H9 (cell line): ENCODE data around the gene SRSF2. TPM values are rescaled to one million over a fixed set of nuclear protein-coding genes. Genes with fewer than 3 reads are reported as not detected.

Source experiments
- DNase-seq: peaks from one replicate; pipeline ENCODE4 v3.0.0-alpha.2; 2017
- H2AFZ ChIP-seq: one replicate; pipeline ENCODE4 v1.6.1; 2013; ENCODE audit warnings: mild to moderate bottlenecking, low read length, control low read depth, moderate library complexity
- H2AK5ac ChIP-seq: 2 replicates; pipeline ENCODE4 v1.6.1; 2013; ENCODE audit warnings: low read length, control low read depth, mixed read lengths; ENCODE audit not compliant: insufficient read length
- H2BK120ac ChIP-seq: one replicate; pipeline ENCODE4 v1.6.1; 2013; ENCODE audit warnings: low read depth, mild to moderate bottlenecking, low read length, control low read depth, inconsistent platforms; ENCODE audit not compliant: poor library complexity, severe bottlenecking
- H2BK12ac ChIP-seq: 2 replicates; pipeline ENCODE4 v1.6.1; 2013; ENCODE audit warnings: low read length, control low read depth, mixed read lengths, low read depth; ENCODE audit not compliant: insufficient read length
- H2BK15ac ChIP-seq: 2 replicates; pipeline ENCODE4 v1.6.1; 2013; ENCODE audit warnings: low read depth, low read length, control low read depth
- H2BK20ac ChIP-seq: one replicate; pipeline ENCODE4 v1.6.1; 2013; ENCODE audit warnings: low read depth, mild to moderate bottlenecking, low read length, control low read depth, inconsistent platforms; ENCODE audit not compliant: poor library complexity, severe bottlenecking
- H2BK5ac ChIP-seq: 2 replicates; pipeline ENCODE4 v1.6.1; 2013; ENCODE audit warnings: low read length, control low read depth, mixed read lengths; ENCODE audit not compliant: insufficient read length
- H3K14ac ChIP-seq: 2 replicates; pipeline ENCODE4 v1.6.1; 2013; ENCODE audit warnings: low read length, control low read depth; ENCODE audit not compliant: insufficient read depth
- H3K18ac ChIP-seq: 2 replicates; pipeline ENCODE4 v1.6.1; 2013; ENCODE audit warnings: low read depth, mild to moderate bottlenecking, mixed read lengths, low read length, control low read depth; ENCODE audit not compliant: insufficient read length
- H3K23ac ChIP-seq: 2 replicates; pipeline ENCODE4 v1.6.1; 2013; ENCODE audit warnings: low read length, control low read depth, mixed read lengths, low read depth; ENCODE audit not compliant: insufficient read length
- H3K23me2 ChIP-seq: 2 replicates; pipeline ENCODE4 v1.6.1; 2013; ENCODE audit warnings: low read depth, mild to moderate bottlenecking, mixed read lengths, low read length, control low read depth; ENCODE audit not compliant: insufficient read length, poor library complexity, severe bottlenecking
- H3K27ac ChIP-seq: 2 replicates; pipeline ENCODE4 v1.5.1; 2013; ENCODE audit warnings: low read length, control low read depth, mixed read lengths, low read depth; ENCODE audit not compliant: insufficient read length
- H3K27me3 ChIP-seq: 2 replicates; pipeline ENCODE4 v1.6.1; 2013; ENCODE audit warnings: low read length, control low read depth, inconsistent platforms; ENCODE audit not compliant: insufficient read depth
- H3K4ac ChIP-seq: 2 replicates; pipeline ENCODE4 v1.6.1; 2013; ENCODE audit warnings: low read depth, mild to moderate bottlenecking, control low read depth, inconsistent platforms, low read length, moderate library complexity
- H3K4me1 ChIP-seq: 2 replicates; pipeline ENCODE4 v1.6.1; 2013; ENCODE audit warnings: low read length, control low read depth, inconsistent platforms; ENCODE audit not compliant: insufficient read depth
- H3K4me2 ChIP-seq: 2 replicates; pipeline ENCODE4 v1.6.1; 2013; ENCODE audit warnings: low read length, control low read depth, mixed read lengths; ENCODE audit not compliant: insufficient read length, insufficient read depth
- H3K56ac ChIP-seq: 2 replicates; pipeline ENCODE4 v1.6.1; 2013; ENCODE audit warnings: low read depth, mild to moderate bottlenecking, mixed read lengths, low read length, control low read depth; ENCODE audit not compliant: insufficient read length
- H3K79me1 ChIP-seq: 2 replicates; pipeline ENCODE4 v1.6.1; 2013; ENCODE audit warnings: low read depth, mild to moderate bottlenecking, moderate library complexity, low read length, control low read depth, inconsistent platforms; ENCODE audit not compliant: insufficient read depth, poor library complexity, severe bottlenecking
- H3K79me2 ChIP-seq: 2 replicates; pipeline ENCODE4 v1.6.1; 2013; ENCODE audit warnings: low read length, control low read depth, inconsistent platforms; ENCODE audit not compliant: insufficient read depth
- H3K9ac ChIP-seq: 2 replicates; pipeline ENCODE4 v1.6.1; 2013; ENCODE audit warnings: low read length, control low read depth, mixed read lengths; ENCODE audit not compliant: insufficient read length; ENCODE audit errors: extremely low read depth
- H3K9me3 ChIP-seq: one replicate; pipeline ENCODE4 v1.6.1; 2013; ENCODE audit warnings: low read depth, low read length, inconsistent platforms; ENCODE audit not compliant: control insufficient read depth
- H3T11ph ChIP-seq: one replicate; pipeline ENCODE4 v1.6.1; 2013; ENCODE audit warnings: mild to moderate bottlenecking, low read length, control low read depth, inconsistent platforms
- H4K20me1 ChIP-seq: one replicate; pipeline ENCODE4 v1.6.1; 2013; ENCODE audit not compliant: control insufficient read depth, insufficient read length, insufficient read depth
- H4K5ac ChIP-seq: 2 replicates; pipeline ENCODE4 v1.6.1; 2013; ENCODE audit warnings: low read depth, mild to moderate bottlenecking, mixed read lengths, low read length, control low read depth; ENCODE audit not compliant: insufficient read length
- H4K8ac ChIP-seq: replicated peaks from 2 replicates; pipeline ENCODE4 v1.6.1; 2013; ENCODE audit warnings: low read length, control low read depth, mixed read lengths, low read depth; ENCODE audit not compliant: insufficient read length
- H4K91ac ChIP-seq: 2 replicates; pipeline ENCODE4 v1.6.1; 2013; ENCODE audit warnings: low read depth, mild to moderate bottlenecking, moderate library complexity, mixed read lengths, low read length, control low read depth; ENCODE audit not compliant: insufficient read length
- H3K27ac Mint-ChIP-seq, 3 experiments: 2 replicates in 2 of 3; 3 replicates in 1 of 3; pipeline ENCODE4 v1.8.0; 2020 to 2021; ENCODE audit warnings: mixed read lengths in 3 of 3, mild to moderate bottlenecking in 1 of 3, moderate library complexity in 1 of 3
- H3K27me3 Mint-ChIP-seq: 2 replicates; pipeline ENCODE4 v1.8.0; 2021; ENCODE audit warnings: low read depth, mild to moderate bottlenecking, moderate library complexity, mixed read lengths
- H3K36me3 Mint-ChIP-seq, 3 experiments: 2 replicates in 2 of 3; 3 replicates in 1 of 3; pipeline ENCODE4 v1.8.0; 2020 to 2021; ENCODE audit warnings: low read depth in 3 of 3, mixed read lengths in 3 of 3; ENCODE audit not compliant: insufficient read depth in 1 of 3
- H3K4me1 Mint-ChIP-seq, 2 experiments: 2 replicates each; pipeline ENCODE4 v1.8.0; 2020; ENCODE audit warnings: mixed read lengths in 2 of 2
- H3K4me3 Mint-ChIP-seq, 2 experiments: 2 replicates in 1 of 2; 3 replicates in 1 of 2; pipeline ENCODE4 v1.8.0; 2020 to 2021; ENCODE audit warnings: mild to moderate bottlenecking in 2 of 2, mixed read lengths in 2 of 2, moderate library complexity in 1 of 2
- H3K9me3 Mint-ChIP-seq, 2 experiments: 2 replicates in 1 of 2; 3 replicates in 1 of 2; pipeline ENCODE4 v1.8.0; 2020; ENCODE audit warnings: mild to moderate bottlenecking in 2 of 2, mixed read lengths in 2 of 2, moderate library complexity in 1 of 2
- CTCF ChIP-seq: fragments of 200-600 bp; sonication (generic); conservative IDR thresholded peaks from 3 replicates; pipeline ENCODE4 v1.8.0; 2021; ENCODE audit warnings: antibody characterized with exemption, mild to moderate bottlenecking
- WGBS: extraction: QIAGEN DNeasy Blood & Tissue Kit; methylation state at CpG from one replicate; pipeline ENCODE4 v1.1.7; 2013; ENCODE audit warnings: missing lambda C conversion rate, low lambda C conversion rate, mixed read lengths; ENCODE audit not compliant: insufficient read length; ENCODE audit errors: extremely low coverage; 5-methylcytosine and 5-hydroxymethylcytosine counted together
- total RNA-seq: library from RNA; stranded (reverse); gene quantifications from 2 replicates; pipeline ENCODE4 v1.2.1, GENCODE V29; 2021

Gene SRSF2
- total RNA-seq, 1 experiment from 2014 or later: 578 TPM

GRCh38 chr17:76714822-76715495, 22.2 kb downstream of the SRSF2 start:
- Histone ChIP-seq H3K14ac (no peak overlapping the region), H3K4ac (no peak overlapping the region), H3K9me3 (no peaks in the 10 kb centered on the region), H2AFZ (no peak overlapping the region), H3K4me2 (no peak overlapping the region), H2AK5ac (no peak overlapping the region), H3K18ac (no peak overlapping the region), H3T11ph (no peak overlapping the region), H3K23ac (no peak overlapping the region), H2BK120ac (no peak overlapping the region), H3K23me2 (peaks cover 4% of the 10 kb centered on the region), H4K91ac (no peak overlapping the region), H3K27me3 (no peaks in the 10 kb centered on the region; the same call in 1 of the 2 replicates), H2BK12ac (no peak overlapping the region), H3K79me2 (no peaks in the 10 kb centered on the region), H3K79me1 (no peaks in the 10 kb centered on the region), H3K9ac (no peak overlapping the region), H3K4me1 (no peaks in the 10 kb centered on the region), H3K56ac (no peak overlapping the region), H4K5ac (no peak overlapping the region), H2BK20ac (no peak overlapping the region), H2BK15ac (no peak overlapping the region), H4K8ac (no peak overlapping the region), H4K20me1 (no peaks in the 10 kb centered on the region), H2BK5ac (no peak overlapping the region), H3K27ac (no peak overlapping the region)
- Mint-ChIP-seq H3K27ac (0 out of 7 replicates have a peak overlapping the region, but pooled peaks of 1 of the 3 experiments have one; percentile 28), H3K4me3 (no peak overlapping the region), H3K27me3 (peaks cover 2% of the 10 kb centered on the region), H3K36me3 (peaks cover 11 to 44% (median 43%) of the 10 kb centered on the region in 3 experiments; a peak in 6 of 7 replicates), H3K4me1 (peaks cover 9 to 11% of the 10 kb centered on the region in 2 experiments), H3K9me3 (no peaks in the 10 kb centered on the region)
- no CpG with 5 or more reads among the region's 4 CpGs for WGBS
- peak; percentile 61 for DNase-seq
- TF ChIP-seq CTCF: peak; percentile 87
